Gastrocnemius medialis (tissue), 4 donors: ENCODE results near the gene MOB3B.

Experiments used
- CTCF ChIP-seq, 5 experiments: fragments of 450-650 bp in 3 of 5; fragments of 200-600 bp in 2 of 5; sonication (generic) in 2 of 5; IDR thresholded peaks in 4 of 5; conservative IDR thresholded peaks in 1 of 5; 1 replicate in 4 of 5; 2 replicates in 1 of 5; pipeline ENCODE4 v1.5.1; 2016 to 2019; ENCODE audit warnings: antibody characterized with exemption in 5 of 5, mild to moderate bottlenecking in 3 of 5, moderate library complexity in 3 of 5
- POLR2A ChIP-seq, 2 donors: fragments of 450-650 bp; IDR thresholded peaks; one replicate each; pipeline ENCODE4 v1.6.1; 2017; ENCODE audit warnings: antibody characterized with exemption in 2 of 2, mild to moderate bottlenecking in 2 of 2, moderate library complexity in 2 of 2

GRCh38 chr9:27339661-27340284 lies 189.8 kb downstream of the MOB3B start:
- no peak for TF ChIP-seq POLR2A (IDR thresholded peaks at IDR 0.05)
- TF ChIP-seq CTCF (IDR thresholded peaks at IDR 0.05 in 4 of 5, conservative IDR thresholded peaks at IDR 0.05 in 1 of 5), result no peak
